ENCODE data around the gene FASTK.
A peak's percentile ranks its signal among the peaks of the same experiment; 100 is the strongest.

FASTK gene

GRCh38 chr7:151062111-151062398 is 18.6 kb downstream of the FASTK start:
- no peak for DNase-seq

GRCh38 chr7:151061213-151062110 is 19.1 kb downstream of the FASTK start:
- DNase-seq: no peak

GRCh38 chr7:151060416-151061212 is 20.0 kb downstream of the FASTK start:
- no peak for DNase-seq

DNA sequence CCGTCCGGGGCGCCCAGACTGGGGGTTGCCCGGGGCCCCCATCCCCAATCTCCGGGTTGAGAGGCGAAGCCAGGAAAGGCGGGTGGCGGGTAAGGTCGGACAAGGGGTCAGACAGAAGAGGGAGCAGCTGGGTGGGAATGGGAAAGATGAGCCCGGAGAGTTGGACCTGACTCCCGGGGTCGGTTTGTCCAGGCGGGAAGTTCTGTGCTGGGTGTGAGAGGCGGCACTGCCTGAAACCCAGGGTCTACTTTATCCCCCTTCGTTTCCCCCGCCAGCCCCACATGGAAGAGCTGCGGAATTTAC is 20.5 kb downstream of the FASTK start:
- no peak for DNase-seq

- peak; percentile 56 for DNase-seq
Observed at GRCh38 chr7:151059367-151060112, 21.1 kb downstream of the FASTK start, which contains the start of gene SLC4A2. SLC4A2 (plus strand) TSS chr7:151059589; CDS start chr7:151061988, 2,399 bp downstream.

DNA sequence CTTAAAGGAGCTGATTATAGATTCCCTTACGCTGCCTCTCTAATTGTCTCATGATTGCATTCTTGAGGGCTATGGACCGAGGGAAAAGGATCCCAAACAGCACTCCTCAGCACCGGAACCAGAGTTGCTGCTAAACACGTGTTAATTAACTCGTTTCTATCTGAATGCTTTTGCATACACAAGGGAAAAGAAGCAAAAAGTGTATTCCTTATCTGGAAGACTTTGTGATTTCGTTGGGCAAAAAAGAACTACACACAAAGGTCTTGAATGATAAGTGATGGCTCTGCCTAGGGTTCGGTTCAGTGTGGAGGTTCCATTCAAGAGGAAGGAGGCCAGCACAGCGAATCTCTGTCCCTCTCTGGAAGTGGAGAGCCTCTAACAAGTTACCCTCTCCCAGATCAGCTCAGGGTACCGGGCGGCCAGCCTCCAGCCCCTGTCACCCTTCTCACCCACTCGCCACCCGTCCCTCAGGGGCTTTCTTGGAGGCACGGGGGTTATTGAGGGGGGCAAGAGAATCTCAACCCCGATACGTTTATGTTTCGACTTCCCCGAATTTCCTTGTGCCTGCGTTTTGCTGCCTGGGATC is 21.7 kb downstream of the FASTK start:
- DNase-seq: no peak

DNA sequence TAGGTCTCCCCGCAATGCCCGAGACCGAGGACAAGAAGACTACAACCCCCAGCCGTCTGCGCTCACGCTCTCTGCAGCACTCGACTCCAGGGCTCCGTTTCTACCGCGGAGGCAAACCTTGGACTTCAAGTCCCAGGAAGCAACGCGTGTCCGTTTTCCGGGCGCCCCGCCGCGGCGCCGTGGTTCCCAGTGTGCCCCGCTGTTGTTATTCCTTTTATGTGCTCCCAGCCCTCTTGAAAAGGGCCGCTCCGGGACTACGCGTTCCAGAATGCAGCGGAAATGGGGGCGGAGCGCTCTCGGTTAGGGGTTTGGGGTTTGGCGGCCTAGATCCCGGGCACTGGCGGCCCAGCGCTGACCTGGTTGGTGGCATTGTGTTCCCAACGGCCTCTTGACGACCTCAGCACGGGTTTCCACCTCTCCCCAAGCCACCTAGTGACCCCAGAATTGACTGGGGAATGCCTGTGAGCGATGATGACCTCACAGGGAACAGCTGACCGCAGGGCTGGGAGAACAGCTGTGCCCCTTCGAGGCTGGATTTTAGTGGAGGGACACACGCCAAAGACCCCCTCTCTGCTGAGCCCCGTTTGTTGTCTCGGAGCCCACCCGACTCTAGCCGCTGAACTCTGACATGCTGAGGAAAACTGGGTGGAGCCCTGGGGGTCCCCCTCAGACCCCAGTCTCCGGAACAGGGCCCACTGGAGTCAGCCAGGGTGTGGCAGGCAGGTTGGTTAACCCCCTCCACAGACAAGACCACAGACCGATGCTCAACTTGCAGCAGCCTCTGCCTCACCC is 22.4 kb downstream of the FASTK start:
- peak; percentile 98 for DNase-seq

DNA sequence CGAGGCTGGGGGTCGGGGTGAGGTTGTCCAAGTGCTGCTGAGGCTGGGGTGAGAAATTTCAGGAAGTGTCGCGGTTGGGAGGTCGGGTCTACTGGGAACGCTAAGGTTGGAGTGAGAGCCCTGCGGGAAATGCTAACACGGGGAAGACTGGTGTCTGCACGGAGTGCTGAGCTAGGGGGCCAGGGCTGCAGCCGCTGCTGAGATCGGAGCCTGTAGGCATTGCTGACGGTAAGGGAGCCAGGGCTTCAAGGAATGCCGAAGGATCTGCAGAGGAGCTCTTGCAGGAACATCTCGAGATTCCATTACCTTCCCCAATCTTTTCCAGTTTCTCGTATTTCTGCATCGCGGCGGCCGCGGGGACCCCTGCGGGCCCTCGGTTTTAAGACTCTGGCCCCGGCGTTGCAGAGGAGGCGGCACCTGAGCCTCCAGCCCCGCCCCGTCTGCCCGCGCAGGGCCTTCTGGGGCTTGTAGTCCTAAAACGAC is 23.1 kb downstream of the FASTK start, which contains the start of gene CDK5:
CDK5 (minus strand) TSS at position 392 of the 483 bp plus-strand sequence; CDS start at position 343, 49 bp downstream.
- DNase-seq: no peak

- no peak for DNase-seq
Observed at GRCh38 chr7:151056666-151057505, 23.7 kb downstream of the FASTK start.

- DNase-seq: no peak
Observed at GRCh38 chr7:151056283-151056665, 24.3 kb downstream of the FASTK start.

- DNase-seq: no peak
Observed at GRCh38 chr7:151053751-151054150, 26.9 kb downstream of the FASTK start.

DNA sequence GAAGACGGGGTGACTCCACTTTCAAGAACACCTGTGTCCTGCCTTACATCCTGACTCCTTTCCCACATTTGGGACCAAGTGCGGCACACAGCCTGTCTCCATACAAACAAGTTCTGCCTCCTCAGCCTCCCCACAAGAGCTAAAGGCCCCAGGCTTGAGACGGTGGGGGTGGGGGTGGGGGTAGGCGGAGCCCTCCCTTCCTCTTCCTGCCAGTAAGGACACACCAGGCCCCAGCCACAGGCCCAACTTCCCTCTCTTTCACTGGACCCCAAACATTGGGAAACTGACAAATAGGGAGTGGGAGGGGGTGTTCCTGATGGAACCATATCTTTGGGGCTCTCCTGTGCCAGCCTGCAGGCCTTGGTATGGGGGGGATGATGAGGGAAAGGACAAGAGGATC is 27.5 kb downstream of the FASTK start:
- no peak for DNase-seq

- peak; percentile 25 for DNase-seq
Observed at GRCh38 chr7:151051108-151051507, 29.5 kb downstream of the FASTK start.

DNA sequence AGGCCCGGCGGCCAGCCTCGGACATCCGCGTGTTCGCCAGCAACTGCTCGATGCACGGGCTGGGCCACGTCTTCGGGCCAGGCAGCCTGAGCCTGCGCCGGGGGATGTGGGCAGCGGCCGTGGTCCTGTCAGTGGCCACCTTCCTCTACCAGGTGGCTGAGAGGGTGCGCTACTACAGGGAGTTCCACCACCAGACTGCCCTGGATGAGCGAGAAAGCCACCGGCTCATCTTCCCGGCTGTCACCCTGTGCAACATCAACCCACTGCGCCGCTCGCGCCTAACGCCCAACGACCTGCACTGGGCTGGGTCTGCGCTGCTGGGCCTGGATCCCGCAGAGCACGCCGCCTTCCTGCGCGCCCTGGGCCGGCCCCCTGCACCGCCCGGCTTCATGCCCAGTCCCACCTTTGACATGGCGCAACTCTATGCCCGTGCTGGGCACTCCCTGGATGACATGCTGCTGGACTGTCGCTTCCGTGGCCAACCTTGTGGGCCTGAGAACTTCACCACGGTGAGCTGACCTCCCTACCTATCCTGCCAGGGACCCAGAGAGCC is 31.6 kb downstream of the FASTK start:
- DNase-seq: no peak

DNA sequence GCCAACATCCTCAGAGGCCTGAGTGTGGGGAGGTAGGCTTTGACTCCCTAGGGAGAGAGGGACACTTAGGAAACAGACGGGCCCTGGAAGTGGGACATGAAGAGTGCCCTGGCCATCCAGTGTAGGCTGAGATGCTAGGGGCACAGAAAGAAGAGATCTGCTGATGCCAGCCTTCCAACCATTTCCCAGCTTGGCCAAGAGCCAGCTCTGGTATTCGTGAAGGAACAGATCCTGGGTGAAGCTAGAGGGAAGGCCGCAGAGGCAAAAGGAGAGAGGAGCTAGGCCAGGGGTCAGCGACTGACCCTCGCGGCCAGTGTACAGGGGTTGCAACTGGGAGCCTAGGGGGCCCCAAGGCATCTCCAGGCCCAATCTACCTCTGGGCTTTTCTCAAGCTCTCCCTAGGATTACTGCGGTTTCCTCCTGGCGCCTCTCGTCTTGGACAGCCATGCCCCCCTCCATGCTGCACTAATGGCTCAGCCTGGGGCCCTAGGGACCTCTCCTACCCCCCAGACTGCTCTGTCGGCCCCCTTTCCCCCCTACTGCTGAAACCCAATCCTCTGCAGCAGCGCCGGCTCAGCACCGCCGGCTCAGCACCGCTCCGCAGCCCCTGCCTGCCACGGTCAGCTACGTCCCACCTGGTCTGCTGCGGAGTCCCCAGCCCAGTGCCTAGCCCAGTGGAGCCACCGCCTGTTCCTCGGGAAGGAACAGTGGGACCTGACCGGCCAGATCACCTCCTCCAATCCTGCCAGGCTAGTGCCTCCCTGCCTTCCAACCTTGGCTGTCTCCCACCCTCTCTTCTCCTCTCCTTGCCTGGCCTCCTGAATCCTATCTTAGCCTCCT is 32.4 kb downstream of the FASTK start, which contains the start of gene ASIC3:
ASIC3 (plus strand) TSS at position 556 of the 840 bp plus-strand sequence. CDS start 355 bp downstream, outside the sequence.
- DNase-seq: no peak

- DNase-seq: no peak
Observed at GRCh38 chr7:151046603-151047573, 33.7 kb downstream of the FASTK start.

- no peak for DNase-seq
Observed at GRCh38 chr7:151045967-151046366, 34.6 kb downstream of the FASTK start.

DNA sequence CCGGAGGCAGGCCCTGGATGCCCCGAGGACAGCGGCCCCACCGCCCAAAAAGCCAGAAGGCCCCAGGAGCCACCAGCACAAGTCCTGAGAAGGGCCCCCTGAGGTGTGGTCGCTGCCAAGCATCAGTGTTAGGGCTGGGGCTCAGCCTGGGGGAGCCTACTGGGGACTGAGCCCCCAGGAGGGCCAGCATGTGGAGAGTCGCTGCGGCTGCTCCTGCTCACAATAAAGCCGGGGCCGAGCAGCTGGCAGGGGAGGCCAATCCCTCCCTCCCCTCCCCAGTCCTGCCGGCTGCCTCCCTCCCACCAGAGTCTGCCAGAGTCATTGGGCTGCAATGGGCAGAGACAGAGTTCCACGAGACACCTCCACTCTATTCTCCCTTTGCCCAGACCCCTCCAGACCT is 35.3 kb downstream of the FASTK start:
- DNase-seq: no peak

All from stimulated activated naive CD4-positive, alpha-beta T cell treated with Interleukin-2 at 50 U/mL for 16 hours (primary cell).